K562 treated with DMSO at 1 percent for 12 hours (cell line): ENCODE results near the gene FOXO6. TPM values are rescaled to one million over a fixed set of nuclear protein-coding genes. Genes with fewer than 3 reads are reported as not detected.

Source experiments
- total RNA-seq: library from RNA; unstranded; fragments of 300-600 nt; gene quantifications from 2 replicates; pipeline ENCODE4 v1.2.3, GENCODE V29; 2022; ENCODE audit not compliant: insufficient read depth

Gene FOXO6
- total RNA-seq = 3.5 and 4.8 TPM in 2 replicates

GRCh38 chr1:41360786-41361494, at the start of gene FOXO6:
TSS of gene FOXO6 (plus strand) at chr1:41361434.

Other genes with a start within 250 kb of the FOXO6 start
- gene SCMH1, start 119.1 kb upstream of the FOXO6 start, total RNA-seq = 21.0 and 50.0 TPM in 2 replicates
- gene EDN2, start 123.2 kb downstream of the FOXO6 start, total RNA-seq = not detected in 2 replicates